ENCODE results near the gene FARP2.
"Not testable (repeated sequence)": the region's sequence is repeated elsewhere in the genome, so short reads cannot be mapped to it uniquely, and the experiment has no call there.

The FARP2 gene

DNA sequence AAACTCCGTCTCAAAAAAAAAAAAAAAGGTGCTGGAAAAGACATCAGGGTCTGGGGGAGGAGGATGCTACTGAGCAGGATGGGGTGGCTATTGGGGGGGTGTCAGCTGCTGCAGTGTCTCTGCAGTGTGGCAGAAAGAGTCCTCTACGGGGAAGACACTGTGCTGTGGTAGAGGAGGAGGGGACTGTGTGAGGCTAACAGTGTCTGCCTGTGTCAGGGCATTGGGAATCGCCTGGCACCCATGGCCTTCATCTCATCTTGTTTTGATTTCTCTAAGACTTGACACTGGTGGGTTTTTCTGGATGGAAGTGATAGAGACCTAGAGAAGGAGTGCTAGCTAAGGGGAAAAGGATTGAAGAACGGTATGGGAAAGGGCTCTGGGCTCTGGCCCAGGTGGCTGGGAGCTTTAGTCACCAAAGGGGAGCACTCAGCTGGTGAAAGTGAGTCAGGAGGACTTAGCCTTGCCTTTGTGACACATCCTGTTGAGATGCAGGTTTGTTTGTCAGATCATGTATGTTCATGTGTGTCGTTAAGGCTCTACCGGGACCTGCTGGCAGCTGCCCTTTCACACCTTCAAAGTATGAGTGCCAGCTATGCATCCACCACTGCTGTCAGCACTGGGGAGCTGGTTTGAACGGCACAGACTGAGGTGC, 58.0 kb downstream of the FARP2 start:
- no peak for DNase-seq

DNA sequence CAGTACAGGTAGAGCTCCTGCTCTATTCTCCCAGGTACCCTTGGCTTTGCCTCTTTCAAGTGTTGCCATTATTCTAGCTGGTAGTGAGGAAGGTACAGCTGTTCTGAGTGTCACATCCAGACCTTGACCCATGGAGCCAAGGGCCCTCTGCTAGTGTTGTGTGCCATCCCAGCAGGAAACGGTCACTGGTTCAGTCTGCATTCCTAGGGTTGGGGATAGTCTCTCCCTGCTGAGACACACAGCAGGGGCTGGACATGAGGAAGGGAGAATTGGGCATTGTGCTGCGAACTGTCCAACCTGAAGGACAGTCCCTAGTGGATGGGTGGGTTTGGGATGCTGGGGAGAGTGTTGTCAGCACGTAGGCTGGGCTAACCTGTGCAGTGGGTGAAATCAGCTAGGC, 59.1 kb downstream of the FARP2 start:
- no peak for DNase-seq

GRCh38 chr2:241417626-241418025, 61.5 kb downstream of the FARP2 start:
- DNase-seq, result peak; percentile 57

DNA sequence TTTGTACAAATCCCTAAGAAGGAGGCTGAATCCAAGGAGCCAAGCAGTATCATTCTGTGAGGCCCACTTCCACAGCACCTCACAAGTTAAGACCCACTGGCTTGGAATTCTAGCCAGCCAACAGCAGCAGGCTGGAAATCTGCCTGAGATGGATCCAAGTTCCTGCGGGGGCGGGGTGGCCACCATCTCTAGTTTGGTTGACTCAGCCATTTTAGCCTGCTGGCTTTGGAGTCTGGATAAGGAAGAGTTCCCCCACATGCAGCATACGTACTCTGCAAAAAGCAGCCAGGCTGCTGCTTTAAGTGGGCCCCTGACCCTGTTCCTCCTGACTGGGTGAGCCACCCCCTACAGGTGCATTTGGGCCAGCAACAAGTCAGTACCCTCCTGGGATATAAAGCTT, 65.2 kb downstream of the FARP2 start:
- no peak for DNase-seq

DNA sequence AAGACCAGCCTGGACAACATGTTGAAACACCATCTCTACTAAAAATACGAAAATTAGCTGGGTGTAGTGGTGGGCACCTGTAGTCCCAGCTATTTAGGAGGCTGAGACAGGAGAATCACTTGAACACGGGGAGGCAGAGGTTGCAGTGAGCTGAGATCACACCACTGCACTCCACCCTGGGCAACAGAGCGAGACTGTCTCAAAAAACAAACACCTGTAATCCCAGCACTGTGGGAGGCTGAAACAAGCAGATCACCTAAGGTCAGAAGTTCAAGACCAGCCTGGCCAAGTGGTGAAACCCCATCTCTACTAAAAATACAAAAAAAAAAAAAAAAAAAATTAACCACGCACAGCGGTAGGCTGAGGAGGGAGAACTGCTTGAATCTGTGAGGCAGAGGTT, 65.9 kb downstream of the FARP2 start:
- not testable (repeated sequence) for DNase-seq

- no peak for DNase-seq
Observed at GRCh38 chr2:241422350-241422749, 66.3 kb downstream of the FARP2 start.

GRCh38 chr2:241423489-241423888, 67.4 kb downstream of the FARP2 start:
- not testable (repeated sequence) for DNase-seq

DNA sequence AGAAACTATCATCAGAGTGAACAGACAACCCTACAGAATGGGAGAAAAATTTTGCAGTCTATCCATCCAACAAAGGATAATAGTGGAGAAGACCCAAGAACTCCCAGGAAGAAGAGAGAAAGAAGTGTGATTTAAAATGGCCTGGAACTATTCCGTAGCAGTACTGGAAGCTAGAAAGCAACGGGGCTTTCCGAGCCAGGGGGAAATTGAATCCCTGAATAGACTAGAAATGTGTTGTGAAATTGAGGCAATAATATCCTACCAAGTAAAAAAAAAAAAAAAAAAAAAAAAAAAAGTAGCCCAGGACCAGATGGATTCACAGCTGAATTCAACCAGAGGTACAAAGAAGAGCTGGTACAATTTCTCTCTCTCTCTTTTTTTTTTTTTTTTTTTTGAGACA, 69.3 kb downstream of the FARP2 start:
- DNase-seq, result no peak

DNA sequence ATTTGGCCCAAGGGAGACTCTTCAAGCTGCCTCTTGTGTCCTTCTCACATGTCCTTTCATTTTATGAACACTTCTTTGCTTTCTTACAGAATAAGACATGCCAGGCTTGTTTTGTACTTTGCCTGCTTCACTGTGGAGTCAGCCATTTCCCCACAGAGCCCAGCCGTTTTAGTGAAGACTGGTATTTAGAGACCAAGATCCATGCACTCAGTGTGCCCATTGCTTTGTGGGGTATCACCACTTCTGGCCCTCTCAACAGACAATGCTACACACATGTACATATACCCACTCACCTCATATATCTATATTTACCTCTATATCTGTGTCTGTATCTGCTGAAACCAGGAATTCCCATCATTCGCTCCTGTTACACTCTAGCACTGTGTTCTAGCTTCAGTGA, 74.1 kb downstream of the FARP2 start:
- no peak for DNase-seq

DNA sequence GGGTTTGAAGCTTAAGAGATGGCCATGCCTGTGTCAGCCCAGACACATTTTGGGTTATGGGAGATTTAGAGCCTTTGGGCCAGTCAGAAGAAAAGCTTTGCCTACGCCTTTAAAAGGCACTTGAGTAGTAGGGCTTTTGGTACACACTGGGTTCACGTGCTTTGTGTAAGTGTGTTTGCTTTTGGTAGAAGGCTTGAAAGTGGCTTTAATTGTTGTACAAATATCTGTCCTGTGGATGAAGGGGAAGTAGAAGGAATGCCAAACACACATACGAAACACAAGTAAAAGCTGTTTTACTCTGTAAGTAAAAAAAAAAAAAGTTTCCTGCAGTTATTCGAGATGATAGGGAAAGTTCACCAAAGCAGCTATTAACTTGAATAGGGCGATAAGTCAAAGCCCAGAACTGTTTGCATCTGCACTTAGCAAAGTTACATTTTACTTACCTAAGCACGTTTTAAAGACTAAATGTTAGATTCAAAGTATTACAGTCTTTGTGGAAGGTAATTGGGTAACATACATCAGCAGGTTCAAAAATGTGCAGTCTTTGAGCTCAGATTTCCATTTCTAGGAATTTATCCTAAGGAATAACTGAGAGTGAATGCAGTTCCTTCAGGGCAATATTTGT, 76.9 kb downstream of the FARP2 start:
- DNase-seq, result no peak

DNA sequence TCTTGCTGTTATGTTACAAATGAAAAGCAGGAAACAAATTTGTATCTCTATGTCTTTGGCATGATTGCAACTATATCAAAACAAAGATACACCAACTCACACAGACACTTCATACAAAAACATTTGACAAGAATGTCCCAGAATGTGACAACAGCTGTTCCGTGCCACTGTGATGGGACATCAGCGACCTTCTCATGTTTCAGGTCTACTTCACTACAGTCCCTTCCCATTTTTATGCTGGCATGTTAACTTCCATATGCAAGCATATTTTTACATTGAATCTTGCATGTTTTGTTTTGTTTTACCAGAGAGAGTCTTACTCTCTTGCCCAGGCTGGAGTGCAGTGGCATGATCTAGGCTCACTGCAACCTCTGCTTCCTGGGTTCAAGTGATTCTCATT, 81.1 kb downstream of the FARP2 start:
- DNase-seq, result no peak

- no peak for DNase-seq
Observed at GRCh38 chr2:241441492-241441891, 85.4 kb downstream of the FARP2 start.

- DNase-seq, result no peak
Observed at GRCh38 chr2:241443486-241444223, 87.6 kb downstream of the FARP2 start.

GRCh38 chr2:241445426-241445825, 89.3 kb downstream of the FARP2 start:
- DNase-seq, result no peak

DNA sequence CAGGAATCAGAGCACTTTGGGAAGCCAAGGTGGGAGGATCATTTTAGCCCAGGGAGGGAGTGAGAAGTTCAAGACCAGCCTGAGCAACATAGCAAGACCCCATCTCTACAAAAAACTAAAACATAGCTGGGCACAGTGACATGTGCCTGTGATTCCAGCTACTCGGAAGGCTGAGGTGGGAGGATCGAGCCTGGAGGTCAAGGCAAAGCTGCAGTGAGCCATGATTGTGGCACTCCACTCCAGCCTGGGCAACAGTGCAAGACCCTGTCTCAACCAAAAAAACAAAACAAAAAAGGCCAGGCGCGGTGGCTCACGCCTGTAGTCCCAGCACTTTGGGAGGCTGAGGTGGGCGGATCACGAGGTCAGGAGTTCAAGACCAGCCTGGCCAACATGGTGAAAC, 94.0 kb downstream of the FARP2 start:
- DNase-seq, result not testable (repeated sequence)

DNA sequence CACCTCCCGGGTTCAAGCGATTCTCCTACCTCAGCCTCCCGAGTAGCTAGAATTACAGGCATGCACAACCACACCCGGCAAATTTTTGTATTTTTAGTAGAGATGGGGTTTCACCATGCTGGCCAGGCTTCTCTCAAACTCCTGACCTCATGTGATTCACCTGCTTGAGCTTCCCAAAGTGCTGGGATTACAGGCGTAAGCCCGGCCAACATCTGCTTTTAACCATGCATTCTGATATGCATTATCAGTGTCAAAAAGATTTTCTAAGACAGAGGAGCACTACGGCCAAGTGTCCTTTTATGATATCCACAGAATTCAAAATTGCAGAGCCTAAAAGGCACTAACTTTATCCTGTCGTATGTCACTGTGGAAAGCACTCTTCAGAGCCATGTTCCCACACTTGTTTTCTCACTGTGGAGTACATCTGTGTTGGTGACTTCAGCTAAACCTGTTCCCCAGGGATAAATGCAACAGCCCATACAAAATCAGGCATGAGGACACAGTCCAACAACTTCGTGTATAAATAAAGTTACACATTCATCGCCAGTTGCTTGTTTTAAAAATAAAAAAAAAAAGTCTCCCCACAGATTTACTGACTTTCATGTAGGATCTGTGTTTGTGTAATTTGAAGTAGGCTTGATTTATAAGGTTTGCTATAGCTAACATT, 95.9 kb downstream of the FARP2 start:
- no peak for DNase-seq

- not testable (repeated sequence) for DNase-seq
Observed at GRCh38 chr2:241453919-241454318, 97.8 kb downstream of the FARP2 start.

DNA sequence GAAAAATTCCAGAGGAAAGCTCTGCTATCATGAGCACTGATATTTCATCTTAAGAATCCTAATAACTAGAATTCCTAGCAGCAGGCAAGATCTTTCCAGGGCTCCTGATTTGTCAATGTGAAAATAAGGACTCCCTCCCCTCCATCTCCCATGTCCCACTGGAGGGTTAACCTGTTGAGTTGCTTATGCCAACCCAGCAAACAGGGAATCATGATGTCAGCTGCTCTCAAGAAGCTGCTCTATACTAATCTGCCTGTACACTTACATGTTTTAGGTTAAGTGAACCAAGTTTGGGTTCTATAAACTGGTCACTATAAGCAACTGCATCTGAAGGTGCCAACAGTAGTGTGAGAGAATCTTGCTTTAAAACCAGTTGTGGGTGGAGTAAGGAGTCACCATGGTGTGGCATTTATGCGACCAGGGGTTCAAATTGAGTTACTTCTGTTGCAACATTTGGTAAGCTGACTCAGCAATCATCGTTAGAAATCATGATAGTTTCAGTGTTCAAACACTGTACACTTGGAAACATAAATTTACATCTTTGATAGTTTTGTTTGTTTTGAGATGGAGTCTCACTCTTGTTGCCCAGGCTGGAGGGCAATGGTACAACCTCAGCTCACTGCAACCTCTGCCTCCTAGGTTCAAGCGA, 98.9 kb downstream of the FARP2 start:
- no peak for DNase-seq

DNA sequence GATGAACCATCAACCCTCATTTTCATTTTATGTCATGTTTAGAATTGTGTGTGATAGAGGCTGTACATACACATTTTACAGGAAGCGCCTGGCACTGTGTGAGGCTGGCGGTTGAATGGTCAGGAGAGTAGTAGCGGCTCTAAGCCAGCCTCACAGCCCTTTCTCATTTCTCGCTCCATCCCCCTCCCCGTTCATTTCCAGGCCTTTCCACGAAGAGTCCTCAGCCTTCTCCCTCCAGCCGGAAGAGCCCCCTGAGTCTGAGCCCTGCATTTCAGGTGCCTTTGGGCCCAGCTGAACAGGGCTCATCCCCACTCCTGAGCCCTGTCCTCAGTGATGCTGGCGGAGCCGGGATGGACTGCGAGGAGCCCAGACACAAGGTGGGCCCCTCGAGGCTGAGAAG, 100.5 kb downstream of the FARP2 start:
- no peak for DNase-seq

DNA sequence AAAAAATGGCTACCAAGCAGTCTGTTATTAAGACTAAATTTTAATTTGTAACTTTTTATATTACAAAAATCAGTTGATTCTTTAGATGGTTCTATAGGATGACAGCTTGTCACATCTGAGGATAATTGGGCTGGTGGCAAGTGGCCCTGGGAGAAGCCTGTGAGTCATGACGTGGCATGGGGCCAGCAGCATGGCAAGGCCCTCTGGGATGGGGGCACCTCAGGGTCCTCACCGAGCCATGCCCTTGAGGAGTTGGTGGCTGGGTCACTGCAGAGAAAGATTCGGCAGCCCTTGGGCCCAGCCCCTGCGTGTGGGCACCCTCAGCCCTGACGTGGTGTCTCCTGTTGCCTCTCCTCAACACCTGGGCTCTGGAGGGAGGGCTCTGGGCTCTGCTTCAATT, 102.6 kb downstream of the FARP2 start:
- DNase-seq, result no peak

GRCh38 chr2:241459520-241459919, 103.4 kb downstream of the FARP2 start:
- no peak for DNase-seq

DNA sequence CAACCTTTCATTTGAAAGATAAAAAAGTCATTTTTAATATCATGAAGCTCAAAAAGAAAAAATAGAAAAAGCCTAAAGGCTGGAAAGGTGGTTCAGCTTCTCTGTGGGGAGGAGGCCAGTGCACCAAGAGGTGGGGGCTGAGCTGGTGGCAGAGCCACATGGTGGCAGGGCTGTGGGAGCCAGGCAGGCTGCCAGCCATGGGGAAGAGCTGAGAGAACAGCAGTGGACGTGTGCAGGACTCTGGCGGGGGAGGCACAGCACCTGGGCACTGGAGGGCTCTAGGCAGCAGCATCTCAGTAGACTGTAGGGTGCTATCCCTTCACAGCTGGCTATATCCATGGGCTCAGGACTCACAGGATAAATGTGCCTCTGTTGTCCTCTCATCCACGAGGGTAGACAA, 104.5 kb downstream of the FARP2 start:
- DNase-seq, result no peak
